C4-2B (cell line): ENCODE data around the gene CDH23.

Source experiments
- H3K27ac ChIP-seq: fragments of 450-650 bp; 2 replicates; pipeline ENCODE4 v1.5.1; 2017
- CTCF ChIP-seq: fragments of 450-650 bp; conservative IDR thresholded peaks from 2 replicates; pipeline ENCODE4 v1.5.1; 2017; ENCODE audit warnings: mild to moderate bottlenecking
- ZFX ChIP-seq: fragments of 450-650 bp; IDR thresholded peaks from 2 replicates; pipeline ENCODE4 v1.6.1; 2017

The CDH23 gene

DNA sequence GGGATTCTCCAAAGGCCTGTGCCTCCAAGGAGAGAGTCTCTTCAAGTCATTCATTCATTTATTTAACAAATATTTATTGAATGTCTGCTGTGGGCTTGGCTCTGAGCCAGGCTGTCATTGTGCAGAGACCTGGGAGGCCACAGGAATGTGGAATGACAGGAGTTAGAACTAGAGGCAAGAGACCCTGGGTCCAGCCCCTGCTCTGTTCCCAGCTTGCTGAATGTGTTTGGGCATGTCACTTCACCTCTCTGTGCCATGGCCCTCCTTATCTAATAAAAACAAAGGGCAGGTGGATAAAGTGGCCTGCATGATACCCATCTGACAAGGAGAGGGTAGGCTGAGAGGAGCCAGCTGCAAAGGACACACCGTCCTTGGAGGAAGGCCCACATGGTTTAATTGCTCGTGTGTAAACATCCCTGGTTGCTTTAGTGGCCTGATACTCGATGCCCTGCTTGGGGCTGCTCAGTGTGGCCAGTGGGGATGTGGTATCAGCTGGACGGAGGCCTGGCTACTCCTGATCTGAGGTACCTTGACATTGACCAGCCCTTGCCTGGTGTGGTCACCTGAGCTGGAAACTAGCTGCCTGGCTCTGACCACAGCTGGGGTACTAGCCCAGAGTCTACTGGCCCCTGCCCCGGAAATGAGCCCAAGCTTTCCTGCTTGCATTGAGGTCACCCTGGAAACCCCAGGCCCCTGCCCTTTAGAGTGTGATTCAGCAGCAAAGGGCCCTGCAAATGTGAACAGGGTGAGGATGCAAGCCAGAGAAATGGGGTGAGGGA, 116.2 kb downstream of the CDH23 start:
- H3K27ac ChIP-seq: peak overlapping the region; percentile 57
- TF ChIP-seq CTCF (no peak), ZFX (no peak)

GRCh38 chr10:71513540-71513853, 116.8 kb downstream of the CDH23 start:
- H3K27ac ChIP-seq: peak overlapping the region; percentile 57
- no peak for TF ChIP-seq ZFX
- no peak for TF ChIP-seq CTCF

GRCh38 chr10:71513936-71514335, 117.2 kb downstream of the CDH23 start:
- TF ChIP-seq ZFX (no peak), CTCF (no peak)
- H3K27ac ChIP-seq: no peak overlapping the region

DNA sequence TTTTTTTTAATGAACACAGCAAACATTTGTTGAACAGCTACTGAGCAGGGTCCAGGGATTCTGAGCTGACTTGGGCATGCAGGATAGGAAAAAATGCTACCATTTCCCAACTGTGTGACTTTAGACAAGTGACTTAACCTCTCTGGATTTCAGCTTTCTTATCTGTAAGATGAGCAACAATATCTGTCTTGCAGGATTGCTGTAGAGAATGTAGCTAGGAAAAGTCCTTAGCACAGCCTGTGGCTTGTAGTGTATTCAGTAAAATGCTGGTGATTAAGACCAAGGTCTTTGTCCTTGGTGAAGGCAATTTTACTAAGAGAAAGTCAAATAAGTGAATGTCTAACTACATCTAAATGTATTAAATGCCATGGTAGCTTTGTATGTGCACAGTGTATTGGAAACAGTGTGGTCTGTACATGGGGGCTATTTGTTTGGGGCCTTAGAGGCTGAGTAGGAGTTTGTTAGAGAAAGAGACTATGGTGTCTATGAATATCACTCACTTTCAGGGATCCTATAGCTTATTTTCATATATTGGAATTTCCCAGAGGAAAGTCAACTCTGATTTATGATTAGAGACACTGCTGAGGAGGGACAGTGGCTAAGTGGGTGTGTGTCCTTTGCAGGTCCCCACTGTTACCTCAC, 118.9 kb downstream of the CDH23 start:
- TF ChIP-seq ZFX (no peak), CTCF (no peak)

DNA sequence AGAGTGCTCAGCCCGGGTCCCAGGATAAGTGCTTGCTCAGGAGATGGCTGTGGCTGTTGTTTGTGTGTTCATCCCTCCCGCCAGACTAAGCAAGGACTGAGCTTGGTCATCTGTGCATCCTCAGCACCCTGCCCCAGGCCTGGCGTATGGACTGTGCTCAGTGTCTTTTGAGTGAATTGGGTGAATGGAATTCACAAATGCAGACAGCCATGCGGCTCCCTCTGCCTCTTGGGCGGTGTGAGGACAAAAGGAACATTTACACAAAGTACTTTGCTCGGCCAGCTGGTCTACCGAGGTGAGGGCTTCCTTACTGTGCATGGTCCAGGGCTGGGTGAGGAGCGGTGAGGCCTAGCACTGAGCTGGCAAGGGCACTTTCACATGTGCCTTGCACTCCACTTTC, 120.2 kb downstream of the CDH23 start:
- no peak overlapping the region for H3K27ac ChIP-seq
- TF ChIP-seq ZFX (no peak), CTCF (no peak)

More for the DNA sequence above, 118.9 kb downstream of the CDH23 start:
- H3K27ac ChIP-seq: no peak overlapping the region

GRCh38 chr10:71517298-71518169, 120.8 kb downstream of the CDH23 start:
- H3K27ac ChIP-seq: no peak overlapping the region
- TF ChIP-seq ZFX (no peak), CTCF (no peak)

GRCh38 chr10:71520042-71520441, 123.3 kb downstream of the CDH23 start:
- H3K27ac ChIP-seq: no peak overlapping the region
- TF ChIP-seq ZFX: no peak
- no peak for TF ChIP-seq CTCF
